HG02870 (cell line): Measurements from ENCODE around the gene LSM14A.
"Not testable (repeated sequence)": the region's sequence is repeated elsewhere in the genome, so short reads cannot be mapped to it uniquely, and the experiment has no call there.

Experiments
- ATAC-seq: cut with Tn5 transposase; IDR thresholded peaks from one replicate; pipeline ENCODE4 v1.9.1; 2021; ENCODE audit warnings: mild to moderate bottlenecking, moderate library complexity; ENCODE audit not compliant: unreplicated experiment

Gene LSM14A

GRCh38 chr19:34189199-34189916, 17.1 kb downstream of the LSM14A start:
- no peak for ATAC-seq

GRCh38 chr19:34189917-34190425, 17.7 kb downstream of the LSM14A start:
- no peak for ATAC-seq

DNA sequence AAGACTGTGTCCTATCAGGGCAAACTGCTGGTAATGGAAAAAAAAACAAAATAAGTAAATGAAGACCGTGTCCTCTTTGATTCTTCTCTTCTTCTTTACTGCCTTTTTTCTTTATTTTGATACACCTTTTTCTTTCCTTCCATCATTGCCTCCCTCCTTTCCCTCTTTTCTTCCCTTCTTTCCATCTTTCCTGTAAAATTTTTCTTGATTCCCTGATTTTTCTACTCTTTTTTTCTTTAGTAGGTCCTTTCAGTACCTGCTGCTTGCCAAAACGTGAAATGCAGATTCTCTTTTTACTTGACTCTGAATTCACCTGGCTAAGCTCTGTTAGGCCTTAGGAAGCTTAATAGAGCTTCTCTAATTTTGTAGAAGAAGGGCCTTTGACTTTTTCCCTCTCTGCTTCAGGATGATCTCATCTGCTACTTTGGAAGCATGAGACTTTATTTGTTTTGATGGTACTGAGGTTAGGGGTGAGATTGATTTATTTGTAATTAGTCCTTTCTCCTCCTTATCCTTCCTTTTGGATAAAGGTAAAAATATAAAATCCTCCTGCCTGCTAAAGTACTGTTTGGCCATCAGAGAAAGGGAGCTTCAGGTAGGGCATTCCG, 19.2 kb downstream of the LSM14A start:
- no peak for ATAC-seq

DNA sequence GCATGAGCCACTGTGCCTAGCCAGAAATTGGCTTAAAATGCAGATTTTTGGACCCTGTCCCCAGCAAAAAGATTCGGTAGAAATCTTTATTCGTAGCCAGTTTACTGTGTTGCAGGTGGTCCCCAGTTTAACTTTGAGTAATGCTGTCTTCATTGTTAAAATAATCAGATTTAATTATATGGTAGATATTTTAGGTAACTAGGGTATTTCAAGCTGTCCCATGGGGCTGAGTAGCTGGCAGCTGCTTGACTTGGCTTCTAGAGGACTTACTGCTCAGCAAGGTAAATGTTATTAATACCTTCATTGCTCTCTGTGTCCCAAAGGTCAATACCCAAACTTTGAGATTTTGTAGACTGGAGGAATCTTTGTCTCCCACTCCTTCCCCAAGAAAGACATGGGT, 21.1 kb downstream of the LSM14A start:
- no peak for ATAC-seq

GRCh38 chr19:34193876-34194275, 21.6 kb downstream of the LSM14A start:
- no peak for ATAC-seq

DNA sequence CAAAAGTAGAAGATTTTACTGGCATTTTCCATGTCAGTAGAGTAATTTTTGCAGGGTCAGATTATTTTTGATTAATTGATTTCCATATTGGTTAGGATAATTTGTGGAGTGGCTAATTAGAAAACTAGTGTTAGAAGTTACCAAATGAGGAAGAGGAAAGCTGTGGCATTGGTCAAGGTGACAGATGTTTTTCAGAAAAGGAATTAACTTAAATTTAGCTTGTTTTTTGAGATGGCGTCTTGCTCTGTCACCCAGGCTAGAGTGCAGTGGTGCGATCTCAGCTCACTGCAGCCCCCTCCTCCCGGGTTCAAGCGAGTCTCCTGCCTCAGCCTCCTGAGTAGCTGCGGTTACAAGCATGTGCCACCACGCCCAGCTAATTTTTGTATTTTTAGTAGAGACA, 28.8 kb downstream of the LSM14A start:
- no peak for ATAC-seq

GRCh38 chr19:34205324-34205723, 33.0 kb downstream of the LSM14A start:
- ATAC-seq, result not testable (repeated sequence)

- no peak for ATAC-seq
These were observed 36.1 kb downstream of the LSM14A start for GRCh38 chr19:34208291-34208884.

GRCh38 chr19:34209726-34210125, 37.4 kb downstream of the LSM14A start:
- ATAC-seq, result no peak

- ATAC-seq, result no peak
These were observed 41.0 kb downstream of the LSM14A start for GRCh38 chr19:34213283-34213682.

DNA sequence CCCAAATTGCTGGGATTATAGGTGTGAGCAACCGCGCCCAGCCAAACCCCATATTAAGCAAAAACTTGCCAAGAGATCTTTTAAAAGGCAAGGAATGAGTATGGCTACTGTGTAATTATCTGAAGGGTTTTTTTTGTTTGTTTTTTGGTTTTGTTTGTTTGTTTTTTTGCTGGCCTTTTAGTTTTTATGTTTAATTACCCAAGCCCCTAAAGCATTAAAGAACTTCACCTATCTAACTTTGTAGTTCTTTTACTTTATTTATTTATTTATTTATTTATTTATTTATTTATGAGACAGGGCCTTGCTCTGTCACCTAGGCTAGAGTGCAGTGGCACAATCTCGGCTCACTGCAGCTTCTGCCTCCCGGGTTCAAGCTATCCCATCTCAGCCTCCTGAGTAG, 41.7 kb downstream of the LSM14A start:
- no peak for ATAC-seq

DNA sequence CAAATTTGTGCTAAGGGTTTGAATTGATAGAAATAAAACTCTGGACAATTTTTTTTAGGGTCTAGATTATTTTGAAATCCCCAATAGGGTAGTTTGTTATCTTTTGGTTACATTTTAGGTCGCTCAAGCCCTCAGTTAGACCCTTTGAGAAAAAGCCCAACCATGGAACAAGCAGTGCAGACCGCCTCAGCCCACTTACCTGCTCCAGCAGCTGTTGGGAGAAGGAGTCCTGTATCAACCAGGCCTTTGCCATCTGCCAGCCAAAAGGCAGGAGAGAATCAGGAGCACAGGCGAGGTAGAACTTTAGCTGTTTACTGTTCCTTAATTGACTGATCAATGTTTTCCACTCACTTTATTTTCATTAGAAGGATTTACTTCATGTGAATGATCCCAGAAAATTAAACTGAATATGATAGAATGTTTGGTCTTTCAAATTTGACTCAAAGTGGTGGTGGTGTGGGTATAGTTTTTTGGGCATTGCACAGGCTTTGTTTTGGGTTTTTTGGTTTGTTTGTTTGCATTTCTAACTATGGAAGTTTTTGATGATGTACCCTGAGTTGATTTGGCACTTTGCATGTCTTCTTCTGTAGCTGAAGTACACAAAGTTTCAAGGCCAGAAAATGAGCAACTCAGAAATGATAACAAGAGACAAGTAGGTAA, 42.8 kb downstream of the LSM14A start:
- no peak for ATAC-seq

- no peak for ATAC-seq
These were observed 43.3 kb downstream of the LSM14A start for GRCh38 chr19:34215666-34216038.

DNA sequence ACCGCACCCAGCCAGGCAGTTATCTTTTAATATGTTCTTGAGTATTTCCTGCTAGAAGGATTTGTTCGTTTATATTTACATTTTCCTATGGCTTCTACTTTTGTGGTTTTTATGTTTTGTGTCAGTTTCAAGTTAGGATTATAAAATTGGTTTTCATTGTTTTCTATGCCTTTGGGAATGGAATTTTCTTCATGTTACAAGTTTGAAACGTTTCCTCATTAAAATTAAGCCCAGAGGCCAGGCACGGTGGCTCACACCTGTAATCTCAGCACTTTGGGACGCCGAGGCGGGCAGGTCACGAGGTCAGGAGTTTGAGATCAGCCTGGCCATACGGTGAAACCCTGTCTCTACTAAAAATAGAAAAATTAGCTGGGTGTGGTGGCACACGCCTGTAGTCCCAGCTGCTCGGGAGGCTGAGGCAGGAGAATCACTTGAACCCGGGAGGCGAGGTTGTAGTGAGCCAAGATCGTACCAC, 44.5 kb downstream of the LSM14A start:
- not testable (repeated sequence) for ATAC-seq

- no peak for ATAC-seq
These were observed 45.9 kb downstream of the LSM14A start for GRCh38 chr19:34217952-34218817.

- ATAC-seq, result no peak
These were observed 46.5 kb downstream of the LSM14A start for GRCh38 chr19:34218818-34219164.

GRCh38 chr19:34220472-34221063, 48.3 kb downstream of the LSM14A start:
- ATAC-seq, result no peak

DNA sequence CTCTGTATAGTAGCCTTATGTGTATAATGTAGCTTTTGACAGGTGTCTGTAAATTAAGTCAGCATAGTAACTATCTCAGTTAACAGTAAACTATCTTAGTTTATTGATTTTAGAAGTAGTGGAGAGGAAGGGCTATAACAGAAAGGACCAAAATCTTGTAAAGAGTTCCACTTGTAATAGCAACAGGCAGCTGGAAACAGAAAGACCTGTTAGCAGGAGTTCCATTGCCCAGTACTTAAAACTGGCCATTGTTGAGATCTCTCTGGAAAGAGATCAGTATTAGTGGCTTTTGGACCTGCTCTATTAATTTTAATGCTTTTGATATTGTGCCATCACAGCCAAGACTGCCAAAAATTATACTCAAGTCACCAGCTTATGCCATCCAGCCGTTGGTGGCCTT, 50.1 kb downstream of the LSM14A start:
- ATAC-seq, result no peak

DNA sequence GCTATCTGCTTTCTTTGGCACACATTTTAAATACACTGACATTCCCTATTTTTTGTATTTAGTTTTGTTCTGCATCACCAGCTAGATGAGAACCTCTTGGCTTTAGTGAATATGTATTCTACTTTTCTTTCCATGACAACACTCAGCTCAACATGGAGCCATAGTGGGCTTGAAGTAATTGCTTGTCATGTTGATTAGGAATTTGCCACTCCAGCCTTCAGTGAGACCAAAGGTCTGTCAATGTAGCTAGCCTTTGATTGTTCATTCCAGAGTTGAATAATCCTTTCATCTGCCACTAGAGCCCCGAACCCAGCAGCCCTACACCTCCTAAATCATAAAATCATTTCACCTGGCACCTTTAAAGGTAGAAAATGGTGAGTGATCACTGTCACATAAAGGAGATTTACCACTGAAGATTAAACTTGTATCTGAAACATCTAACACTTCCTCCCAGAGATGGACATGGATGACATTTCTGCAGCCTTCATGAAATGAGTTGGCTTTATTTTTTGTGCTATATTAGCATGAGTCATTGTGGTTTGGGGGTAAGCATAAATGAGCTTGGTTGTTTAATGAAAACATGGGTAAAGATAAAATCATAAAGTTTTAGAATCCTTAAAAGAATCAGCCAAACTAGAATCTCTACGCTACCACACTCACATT, 52.8 kb downstream of the LSM14A start:
- ATAC-seq, result no peak

- ATAC-seq, result no peak
These were observed 53.3 kb downstream of the LSM14A start for GRCh38 chr19:34225659-34226015.
